GM12878 (cell line): ENCODE results near the gene KCNH4. TPM values are rescaled to one million over a fixed set of nuclear protein-coding genes. Genes with fewer than 3 reads are reported as not detected.

Experiments
- ATAC-seq: fragments of 200-7000 bp; cut with Tn5 transposase; 3 replicates; pipeline ENCODE4 v1.9.1; 2020; ENCODE audit warnings: mild to moderate bottlenecking, moderate library complexity
- BruUV-seq: library from RNA; stranded (reverse); fragments of 400-500 nt; replicated peaks from 2 replicates; lab custom pipeline; 2021; lab: Mats Ljungman, UMichigan
- CTCF ChIA-PET: fragments of 300-600 bp; sonication (Branson Sonifier 250); formaldehyde crosslinking; extraction: SDS; loops from one replicate; lab custom pipeline; 2021; ENCODE audit warnings: inconsistent platforms; lab: Yijun Ruan, JAX
- POLR2A ChIA-PET: fragments of 350-600 bp; formaldehyde crosslinking; extraction: SDS; loops from one replicate; lab custom pipeline; 2021; ENCODE audit warnings: inconsistent platforms; lab: Charles Lee
- RAD21 ChIA-PET: fragments of 300-600 bp; sonication (Branson Sonifier 250); formaldehyde crosslinking; loops from one replicate; lab custom pipeline; 2023; ENCODE audit warnings: antibody characterized with exemption; ENCODE audit not compliant: unreplicated experiment; lab: Charles Lee
- SMC1A ChIA-PET: fragments of 300-600 bp; sonication (Branson Sonifier 250); formaldehyde crosslinking; loops from one replicate; lab custom pipeline; 2023; ENCODE audit not compliant: unreplicated experiment, uncharacterized antibody; lab: Charles Lee
- DNase-seq: peaks from one replicate; pipeline ENCODE4 v3.0.0-alpha.2; 2011; ENCODE audit warnings: low read depth, low spot score
- FAIRE-seq: peaks from 3 replicates; lab custom pipeline; 2011; peaks lifted over from hg19 to GRCh38; lab: Jason Lieb, UNC
- H2AFZ ChIP-seq: 2 replicates; pipeline ENCODE4 v1.6.0; 2011; ENCODE audit warnings: low read depth, low read length, control low read depth; ENCODE audit not compliant: control insufficient read depth
- H3K27ac ChIP-seq: 2 replicates; pipeline ENCODE4 v1.5.1; 2011; ENCODE audit warnings: control low read depth; ENCODE audit not compliant: control insufficient read depth, insufficient read depth
- H3K27me3 ChIP-seq, 2 experiments: replicated peaks in 1 of 2; 2 replicates each; pipeline versions ENCODE4 v1.6.0 to v1.6.1; 2011; ENCODE audit warnings: low read length in 1 of 2; ENCODE audit not compliant: control insufficient read depth in 2 of 2, insufficient read depth in 2 of 2
- H3K36me3 ChIP-seq, 2 experiments: 2 replicates each; pipeline ENCODE4 v1.5.1; 2011; ENCODE audit warnings: low read length in 1 of 2; ENCODE audit not compliant: control insufficient read depth in 2 of 2, insufficient read depth in 2 of 2
- H3K4me1 ChIP-seq: 2 replicates; pipeline ENCODE4 v1.6.1; 2011; ENCODE audit warnings: mild to moderate bottlenecking, low read length, moderate library complexity, mixed read lengths; ENCODE audit not compliant: control insufficient read depth, insufficient read depth
- H3K4me2 ChIP-seq: 2 replicates; pipeline ENCODE4 v1.6.0; 2011; ENCODE audit warnings: control low read depth; ENCODE audit not compliant: control insufficient read depth, insufficient read depth
- H3K4me3 ChIP-seq: fragments of 200-600 bp; sonication (generic); 2 replicates; pipeline ENCODE4 v1.5.1; 2016
- H3K79me2 ChIP-seq: 2 replicates; pipeline ENCODE4 v1.6.0; 2011; ENCODE audit warnings: low read length; ENCODE audit not compliant: control insufficient read depth, insufficient read depth
- H3K9ac ChIP-seq: 2 replicates; pipeline ENCODE4 v1.8.0; 2011; ENCODE audit warnings: low read length, control low read depth, mixed read lengths; ENCODE audit not compliant: control insufficient read depth, insufficient read depth
- H3K9me3 ChIP-seq: replicated peaks from 3 replicates; pipeline ENCODE4 v1.5.1; 2011; ENCODE audit warnings: mild to moderate bottlenecking, low read length; ENCODE audit not compliant: control insufficient read depth, insufficient read depth
- H4K20me1 ChIP-seq: 2 replicates; pipeline ENCODE4 v1.6.0; 2011; ENCODE audit not compliant: control insufficient read depth, insufficient read depth
- CEBPB ChIP-seq, 2 experiments: fragments of 150-350 bp in 1 of 2; IDR thresholded peaks; 2 replicates each; pipeline ENCODE4 v1.6.1; 2012 to 2014; ENCODE audit warnings: low read depth in 2 of 2, low read length in 2 of 2, borderline replicate concordance in 1 of 2, inconsistent platforms in 1 of 2
- HDAC2 ChIP-seq: fragments of 200-600 bp; sonication (generic); IDR thresholded peaks from 2 replicates; pipeline ENCODE4 v1.6.1; 2017
- IKZF2 ChIP-seq, 2 experiments: fragments of 450-650 bp; IDR thresholded peaks; 2 replicates each; pipeline ENCODE4 v1.6.1; 2017; ENCODE audit warnings: mild to moderate bottlenecking in 2 of 2, moderate library complexity in 2 of 2
- IRF4 ChIP-seq: IDR thresholded peaks from 2 replicates; pipeline ENCODE4 v1.6.1; 2011; ENCODE audit warnings: low read depth, low read length
- KLF5 ChIP-seq: fragments of 450-650 bp; IDR thresholded peaks from 2 replicates; pipeline ENCODE4 v1.6.1; 2014; ENCODE audit warnings: mild to moderate bottlenecking; ENCODE audit not compliant: partially characterized antibody
- NR2F1 ChIP-seq: fragments of 450-650 bp; conservative IDR thresholded peaks from 2 replicates; pipeline ENCODE4 v1.6.1; 2017; ENCODE audit warnings: mild to moderate bottlenecking
- RBBP5 ChIP-seq: fragments of 200-600 bp; sonication (generic); conservative IDR thresholded peaks from 2 replicates; pipeline ENCODE4 v1.6.1; 2016
- SUZ12 ChIP-seq: fragments of 200-600 bp; sonication (generic); IDR thresholded peaks from one replicate; pipeline ENCODE4 v1.6.1; 2018; ENCODE audit warnings: antibody characterized with exemption, mild to moderate bottlenecking; ENCODE audit not compliant: unreplicated experiment
- WGBS: methylation state at CpG from one replicate; pipeline ENCODE4 v1.1.6; 2016; ENCODE audit warnings: low lambda C conversion rate; ENCODE audit not compliant: insufficient replicate concordance, insufficient coverage; ENCODE audit errors: missing lambda C conversion rate; 5-methylcytosine and 5-hydroxymethylcytosine counted together
- in situ Hi-C: fragments of 300-500 bp; cut with MboI; formaldehyde crosslinking; loops from 9 replicates; pipeline ENCODE4 v1.14.3; 2018; ENCODE audit warnings: mixed read lengths
- intact Hi-C: fragments of 100-400 bp; cut with micrococcal nuclease; formaldehyde crosslinking; loops from one replicate; pipeline ENCODE4 v1.14.2; 2022; ENCODE audit not compliant: unreplicated experiment
- polyA plus RNA-seq, 11 experiments: library from polyadenylated mRNA; depleted of rRNA in 4 of 11; unstranded in 6 of 11; stranded (reverse) in 5 of 11; fragments of >200 nt; fragmentation: Nextera tagmentation in 4 of 11; fragmentation: Illumina TruSeq in 1 of 11; extraction: Ambion mirVana in 4 of 11; extraction: Trizol in 1 of 11; gene quantifications; 1 replicate in 1 of 11; 2 replicates in 10 of 11; pipeline versions ENCODE4 v1.2.1 to v1.2.3, GENCODE V29; 2011 to 2016; ENCODE audit warnings: inconsistent platforms in 2 of 11, missing spikeins in 2 of 11, low read depth in 1 of 11
- total RNA-seq, 4 experiments: library from RNA; depleted of rRNA in 3 of 4; stranded (reverse); fragments of >200 nt in 3 of 4; fragmentation: Illumina TruSeq in 1 of 4; extraction: Trizol in 1 of 4; gene quantifications; 2 replicates each; pipeline versions ENCODE4 v1.2.1 to v1.2.3, GENCODE V29; 2013 to 2021
- TF ChIP-seq, protein P1 (sequence below): fragments of 450-650 bp; IDR thresholded peaks from 2 replicates; pipeline ENCODE4 v1.6.1; 2017; ENCODE audit warnings: mild to moderate bottlenecking, low read depth, inconsistent platforms; ENCODE audit not compliant: poor library complexity, severe bottlenecking

KCNH4 gene
- total and polyA plus RNA-seq, 10 of the 15 experiments (the other 5 are each of a cell fraction or from before 2014, with no cell fraction given): 0.03 to 0.88 (median 0.10) TPM; not detected in 2

DNA sequence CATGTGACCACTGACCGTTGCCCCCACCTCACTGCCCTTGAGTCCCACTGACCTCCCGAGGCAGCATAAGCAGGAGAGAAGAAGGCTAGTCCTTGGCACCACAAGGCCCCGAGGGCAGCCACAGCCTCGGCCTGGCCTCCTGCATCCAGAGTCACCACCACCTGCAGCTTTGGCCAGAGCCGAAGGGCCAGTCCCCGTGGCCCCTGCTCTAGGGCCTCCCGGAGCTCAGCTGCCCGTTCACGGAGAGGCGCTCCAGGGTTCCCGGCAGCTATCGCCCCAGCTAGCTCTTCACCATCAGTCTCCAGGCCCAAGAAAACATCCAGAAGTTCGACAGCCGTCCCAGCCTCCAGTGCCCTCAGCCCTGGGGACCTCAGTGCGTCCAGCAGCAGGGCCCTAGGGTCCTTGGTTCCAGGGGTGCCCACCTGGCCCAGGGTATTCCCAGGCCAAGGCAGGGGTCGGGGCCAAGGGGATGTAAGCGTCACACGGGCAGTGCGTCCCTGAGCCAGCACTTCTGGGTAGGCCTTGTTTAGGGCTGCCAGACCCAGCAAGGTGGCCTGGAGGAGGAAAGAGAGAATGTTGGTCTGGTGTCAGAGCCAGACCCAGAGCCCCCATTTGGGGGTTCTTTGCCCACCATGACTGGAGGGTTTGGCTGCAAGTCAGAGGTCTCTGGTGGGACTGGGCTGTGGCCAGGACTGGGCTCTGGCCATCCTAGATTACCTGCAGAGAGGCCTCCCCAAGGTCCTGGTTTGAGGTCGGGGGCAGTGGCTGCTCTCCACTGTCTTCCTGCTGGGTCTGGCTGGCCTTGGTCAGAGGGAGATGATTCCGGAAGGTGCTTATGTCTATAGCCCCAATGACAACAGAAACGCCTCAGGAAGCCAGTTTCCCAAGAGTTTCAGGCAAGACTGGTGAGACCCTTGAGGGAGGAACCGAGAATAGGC, 11.5 kb upstream of the KCNH4 start (continued):
- no peak for TF ChIP-seq SUZ12
- no peak for TF ChIP-seq RBBP5
- TF ChIP-seq CEBPB (IDR thresholded peaks at IDR 0.05; ENCODE audit: borderline replicate concordance in 1 of 2, low read depth in 2 of 2, low read length in 2 of 2): no peak
- TF ChIP-seq, protein P1, sequence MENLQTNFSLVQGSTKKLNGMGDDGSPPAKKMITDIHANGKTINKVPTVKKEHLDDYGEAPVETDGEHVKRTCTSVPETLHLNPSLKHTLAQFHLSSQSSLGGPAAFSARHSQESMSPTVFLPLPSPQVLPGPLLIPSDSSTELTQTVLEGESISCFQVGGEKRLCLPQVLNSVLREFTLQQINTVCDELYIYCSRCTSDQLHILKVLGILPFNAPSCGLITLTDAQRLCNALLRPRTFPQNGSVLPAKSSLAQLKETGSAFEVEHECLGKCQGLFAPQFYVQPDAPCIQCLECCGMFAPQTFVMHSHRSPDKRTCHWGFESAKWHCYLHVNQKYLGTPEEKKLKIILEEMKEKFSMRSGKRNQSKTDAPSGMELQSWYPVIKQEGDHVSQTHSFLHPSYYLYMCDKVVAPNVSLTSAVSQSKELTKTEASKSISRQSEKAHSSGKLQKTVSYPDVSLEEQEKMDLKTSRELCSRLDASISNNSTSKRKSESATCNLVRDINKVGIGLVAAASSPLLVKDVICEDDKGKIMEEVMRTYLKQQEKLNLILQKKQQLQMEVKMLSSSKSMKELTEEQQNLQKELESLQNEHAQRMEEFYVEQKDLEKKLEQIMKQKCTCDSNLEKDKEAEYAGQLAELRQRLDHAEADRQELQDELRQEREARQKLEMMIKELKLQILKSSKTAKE: no peak
- TF ChIP-seq HDAC2: no peak
- TF ChIP-seq, all 136 proteins: peak for 0

DNA sequence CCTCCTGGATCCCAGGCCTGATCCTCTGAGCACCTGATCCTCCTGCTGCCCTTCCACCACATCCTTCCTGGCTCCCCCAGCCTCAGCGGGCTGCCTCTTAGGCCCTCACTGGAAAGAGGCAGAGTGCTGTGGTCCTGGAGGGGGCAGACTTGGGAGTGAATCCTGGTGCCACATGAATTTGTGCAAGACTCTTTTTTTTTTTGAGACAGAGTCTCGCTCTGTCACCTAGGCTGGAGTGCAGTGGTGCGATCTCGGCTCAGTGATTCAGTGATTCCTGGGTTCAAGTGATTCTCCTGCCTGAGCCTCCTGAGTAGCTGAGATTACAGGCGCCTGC, 10.3 kb upstream of the KCNH4 start:
- in situ Hi-C loops (no loop called here), intact Hi-C loops (no loop called here)
- Histone ChIP-seq H3K36me3 (no peaks in the 10 kb centered on the region), H3K27me3 (no peaks in the 10 kb centered on the region), H2AFZ (no peak overlapping the region), H3K9me3 (no peaks in the 10 kb centered on the region), H3K4me3 (no peak overlapping the region), H3K79me2 (peaks cover 4% of the 10 kb centered on the region), H4K20me1 (no peaks in the 10 kb centered on the region), H3K9ac (no peak overlapping the region), H3K4me2 (no peak overlapping the region), H3K27ac (no peak overlapping the region), H3K4me1 (0 out of 2 replicates have a peak, but pooled peaks cover 3% of the 10 kb centered on the region)
- TF ChIP-seq NR2F1: no peak
- no peak for TF ChIP-seq IKZF2 (IDR thresholded peaks at IDR 0.05)
- no peak for TF ChIP-seq IRF4
- TF ChIP-seq KLF5: no peak
- no TSS peak for BruUV-seq
- DNase-seq: no peak
- SMC1A ChIA-PET: no interaction called here
- WGBS: 96% methylated on average over 5 of the region's 5 CpGs
- no peak for ATAC-seq
- CTCF ChIA-PET: interaction anchor here (0.8 to 2.1 kb wide), 2 partner anchors 10 to 125 kb away, joined by 3 to 9 read pairs; partner anchors contain the start of gene KCNH4
- RAD21 ChIA-PET: interaction anchor here (0.6 kb wide), 1 partner anchor 20 kb away, joined by 4 read pairs; no protein-coding TSS in a partner anchor
- FAIRE-seq: no peak
- POLR2A ChIA-PET: interaction anchor here (0.8 kb wide), 1 partner anchor 8 kb away, joined by 7 read pairs; no protein-coding TSS in a partner anchor
